ENCODE results near the gene INSM1.
A peak's percentile ranks its signal among the peaks of the same experiment; 100 is the strongest.

The INSM1 gene

DNA sequence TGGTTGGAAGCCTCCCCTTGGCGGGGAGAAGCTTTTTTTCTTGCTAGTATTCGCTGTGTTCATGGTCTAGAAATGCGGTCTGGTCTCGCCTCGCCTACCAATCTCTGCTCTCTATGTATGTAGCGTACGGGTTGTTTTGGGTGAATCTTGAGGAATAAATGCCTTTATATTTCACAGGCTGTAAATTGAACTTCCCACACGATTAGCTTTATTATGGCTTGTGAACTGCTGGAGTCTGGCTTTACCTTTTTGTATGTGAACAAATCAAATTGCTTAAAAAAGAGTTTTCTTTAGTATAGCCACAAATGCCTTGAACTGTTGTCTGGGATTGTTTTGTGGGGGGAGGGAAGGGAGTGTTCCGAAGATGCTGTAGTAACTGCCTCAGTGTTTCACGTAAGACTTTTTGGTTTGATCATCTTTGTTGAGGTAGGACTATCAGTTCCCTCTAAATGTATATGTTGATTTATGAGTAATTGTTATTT, 2.2 kb downstream of the INSM1 start:
- Histone ChIP-seq H3K4me3 (ENCODE audit: low read length) (no peak overlapping the region), H3K79me2 (ENCODE audit: low read length) (no peaks in the 10 kb centered on the region), H3K9me3 (replicated peaks; ENCODE audit: insufficient read depth, low read length) (no peaks in the 10 kb centered on the region), H4K20me1 (ENCODE audit: insufficient read depth, low read length) (no peaks in the 10 kb centered on the region), H3K27me3 (replicated peaks; ENCODE audit: insufficient read depth, low read length) (peaks cover 59% of the 10 kb centered on the region), H3K9ac (ENCODE audit: low read length) (no peak overlapping the region), H3K27ac (ENCODE audit: low read length) (no peak overlapping the region), H2AFZ (ENCODE audit: low read length) (no peak overlapping the region), H3F3A (ENCODE audit: insufficient read depth, low read length) (no peaks in the 10 kb centered on the region), H3K4me2 (ENCODE audit: low read depth, low read length) (0 out of 2 replicates have a peak overlapping the region, but pooled peaks have one; percentile 54), H3K9me2 (replicated peaks; ENCODE audit: insufficient read depth, low read length) (no peaks in the 10 kb centered on the region), H3K36me3 (replicated peaks; ENCODE audit: insufficient read depth, low read length) (no peaks in the 10 kb centered on the region), H3K4me1 (ENCODE audit: low read length) (no peaks in the 10 kb centered on the region)
- TF ChIP-seq EZH2phosphoT487 (IDR thresholded peaks at IDR 0.05; ENCODE audit: low read length), result no peak
- no peak for TF ChIP-seq EZH2 (optimal IDR thresholded peaks at IDR 0.05; ENCODE audit: low read depth, low read length)
- no peak for DNase-seq

DNA sequence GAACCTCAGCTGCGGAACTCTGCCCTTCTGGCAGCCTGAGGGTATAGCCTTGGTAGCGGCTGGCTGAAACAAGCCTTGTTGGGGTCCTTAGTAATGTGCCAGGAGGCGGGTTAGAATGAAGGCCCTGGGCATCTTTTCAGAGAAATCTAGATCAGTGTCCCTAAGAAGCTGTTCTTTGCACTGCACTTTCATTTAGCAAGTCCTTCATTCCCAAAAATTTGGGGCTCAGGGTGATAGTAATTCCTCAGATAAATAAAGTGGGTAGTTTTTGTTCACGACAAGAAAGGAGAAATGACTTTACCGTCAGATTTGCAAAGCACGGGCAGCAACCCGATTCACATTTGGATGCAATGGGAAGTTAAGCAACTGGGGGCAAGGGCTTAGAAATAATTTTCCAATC, 3.2 kb downstream of the INSM1 start:
- Histone ChIP-seq H3F3A (ENCODE audit: insufficient read depth, low read length) (no peaks in the 10 kb centered on the region), H2AFZ (ENCODE audit: low read length) (no peak overlapping the region), H3K9ac (ENCODE audit: low read length) (no peak overlapping the region), H3K27ac (ENCODE audit: low read length) (no peak overlapping the region), H3K4me2 (ENCODE audit: low read depth, low read length) (no peak overlapping the region), H3K79me2 (ENCODE audit: low read length) (no peaks in the 10 kb centered on the region), H3K9me3 (replicated peaks; ENCODE audit: insufficient read depth, low read length) (no peaks in the 10 kb centered on the region), H3K4me3 (ENCODE audit: low read length) (no peak overlapping the region), H3K9me2 (replicated peaks; ENCODE audit: insufficient read depth, low read length) (no peaks in the 10 kb centered on the region), H3K27me3 (replicated peaks; ENCODE audit: insufficient read depth, low read length) (peaks cover 50% of the 10 kb centered on the region), H3K4me1 (ENCODE audit: low read length) (no peaks in the 10 kb centered on the region), H3K36me3 (replicated peaks; ENCODE audit: insufficient read depth, low read length) (no peaks in the 10 kb centered on the region), H4K20me1 (ENCODE audit: insufficient read depth, low read length) (no peaks in the 10 kb centered on the region)
- no peak for DNase-seq
- no peak for TF ChIP-seq EZH2phosphoT487 (IDR thresholded peaks at IDR 0.05; ENCODE audit: low read length)
- TF ChIP-seq EZH2 (optimal IDR thresholded peaks at IDR 0.05; ENCODE audit: low read depth, low read length), result no peak
- TF ChIP-seq CTCF (IDR thresholded peaks at IDR 0.05; ENCODE audit: low read length), result no peak

DNA sequence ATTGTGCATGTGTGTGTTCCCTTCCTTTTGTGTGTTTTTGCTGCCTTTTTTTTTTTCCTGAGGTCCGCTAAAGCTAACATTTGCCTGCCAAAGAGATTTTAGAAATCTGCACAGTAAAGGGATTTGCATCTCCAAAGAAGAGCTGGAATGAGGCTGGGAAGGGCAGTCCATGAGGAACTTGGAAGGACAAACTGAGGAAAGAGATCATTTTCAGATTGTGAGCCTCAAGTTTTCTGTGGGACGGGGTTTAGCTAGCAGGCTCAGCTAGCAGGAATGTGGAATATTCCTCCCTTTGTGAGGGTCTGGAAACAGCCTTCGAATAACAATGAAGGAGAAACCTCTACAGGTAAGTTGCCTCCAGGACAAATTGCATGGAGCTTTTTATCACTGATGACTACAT, 3.8 kb downstream of the INSM1 start:
- Histone ChIP-seq H3K4me2 (ENCODE audit: low read depth, low read length) (no peak overlapping the region), H3K9ac (ENCODE audit: low read length) (no peak overlapping the region), H3K27me3 (replicated peaks; ENCODE audit: insufficient read depth, low read length) (peaks cover 45% of the 10 kb centered on the region), H3K4me1 (ENCODE audit: low read length) (no peaks in the 10 kb centered on the region), H4K20me1 (ENCODE audit: insufficient read depth, low read length) (no peaks in the 10 kb centered on the region), H3K36me3 (replicated peaks; ENCODE audit: insufficient read depth, low read length) (no peaks in the 10 kb centered on the region), H3F3A (ENCODE audit: insufficient read depth, low read length) (no peaks in the 10 kb centered on the region), H3K9me2 (replicated peaks; ENCODE audit: insufficient read depth, low read length) (no peaks in the 10 kb centered on the region), H2AFZ (ENCODE audit: low read length) (no peak overlapping the region), H3K4me3 (ENCODE audit: low read length) (no peak overlapping the region), H3K27ac (ENCODE audit: low read length) (no peak overlapping the region), H3K9me3 (replicated peaks; ENCODE audit: insufficient read depth, low read length) (no peaks in the 10 kb centered on the region), H3K79me2 (ENCODE audit: low read length) (no peaks in the 10 kb centered on the region)
- DNase-seq, result no peak
- no peak for TF ChIP-seq EZH2phosphoT487 (IDR thresholded peaks at IDR 0.05; ENCODE audit: low read length)
- no peak for TF ChIP-seq EZH2 (optimal IDR thresholded peaks at IDR 0.05; ENCODE audit: low read depth, low read length)
- TF ChIP-seq CTCF (IDR thresholded peaks at IDR 0.05; ENCODE audit: low read length), result no peak

DNA sequence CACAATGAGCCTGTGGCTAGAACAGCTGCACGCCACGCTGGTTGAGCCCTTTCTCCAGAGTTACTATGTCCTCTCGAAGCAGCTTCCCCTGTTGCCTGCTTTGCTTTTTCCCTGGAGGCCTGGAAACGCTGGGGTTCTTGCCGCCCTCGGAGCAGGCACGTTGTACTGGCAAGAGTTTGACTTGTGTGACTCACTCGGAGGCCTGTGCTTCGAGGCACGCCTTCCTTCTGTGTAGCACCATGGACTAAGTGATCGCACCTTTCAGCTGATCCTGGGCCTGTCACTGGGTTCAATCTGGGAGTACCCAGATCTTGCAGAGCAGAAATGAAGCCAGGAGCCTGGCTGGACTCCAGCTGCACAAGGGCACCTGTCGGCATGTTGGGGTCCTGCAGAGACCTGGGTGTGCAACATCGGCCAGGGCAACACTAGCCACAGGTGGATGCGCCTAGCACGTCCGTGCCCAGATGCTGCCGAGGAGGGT, 5.2 kb downstream of the INSM1 start:
- no peak for DNase-seq
- Histone ChIP-seq H3K4me3 (ENCODE audit: low read length) (no peak overlapping the region), H3K4me1 (ENCODE audit: low read length) (no peaks in the 10 kb centered on the region), H3K79me2 (ENCODE audit: low read length) (no peaks in the 10 kb centered on the region), H3K27me3 (replicated peaks; ENCODE audit: insufficient read depth, low read length) (peaks cover 35% of the 10 kb centered on the region), H2AFZ (ENCODE audit: low read length) (no peak overlapping the region), H3F3A (ENCODE audit: insufficient read depth, low read length) (no peaks in the 10 kb centered on the region), H4K20me1 (ENCODE audit: insufficient read depth, low read length) (no peaks in the 10 kb centered on the region), H3K4me2 (ENCODE audit: low read depth, low read length) (no peak overlapping the region), H3K36me3 (replicated peaks; ENCODE audit: insufficient read depth, low read length) (no peaks in the 10 kb centered on the region), H3K27ac (ENCODE audit: low read length) (no peak overlapping the region), H3K9ac (ENCODE audit: low read length) (no peak overlapping the region), H3K9me3 (replicated peaks; ENCODE audit: insufficient read depth, low read length) (no peaks in the 10 kb centered on the region), H3K9me2 (replicated peaks; ENCODE audit: insufficient read depth, low read length) (no peaks in the 10 kb centered on the region)
- TF ChIP-seq EZH2 (optimal IDR thresholded peaks at IDR 0.05; ENCODE audit: low read depth, low read length), result no peak
- TF ChIP-seq EZH2phosphoT487 (IDR thresholded peaks at IDR 0.05; ENCODE audit: low read length), result no peak
- TF ChIP-seq CTCF (IDR thresholded peaks at IDR 0.05; ENCODE audit: low read length), result no peak

All from MM.1S (cell line).